ENCODE results near the gene CENPT.
"Not testable (repeated sequence)": the region's sequence is repeated elsewhere in the genome, so short reads cannot be mapped to it uniquely, and the experiment has no call there.

The CENPT gene

GRCh38 chr16:67873435-67874370 lies 26.2 kb upstream of the CENPT start:
- DNase-seq = peak; percentile 6

GRCh38 chr16:67872631-67873434 lies 25.3 kb upstream of the CENPT start, which contains the start of gene EDC4:
Gene EDC4 (plus strand): TSS chr16:67873052. CDS start chr16:67873262, 210 bp downstream.
- peak; percentile 91 for DNase-seq

GRCh38 chr16:67872131-67872630 lies 24.7 kb upstream of the CENPT start:
- DNase-seq = no peak

- no peak for DNase-seq
Observed at GRCh38 chr16:67871256-67871655, 23.8 kb upstream of the CENPT start.

GRCh38 chr16:67869653-67870052 lies 22.2 kb upstream of the CENPT start:
- DNase-seq = no peak

- DNase-seq = no peak
Observed at GRCh38 chr16:67868290-67868689, 20.8 kb upstream of the CENPT start.

- peak; percentile 66 for DNase-seq
Observed at GRCh38 chr16:67865318-67865717, 17.8 kb upstream of the CENPT start.

GRCh38 chr16:67864594-67864993 lies 17.1 kb upstream of the CENPT start:
- no peak for DNase-seq

GRCh38 chr16:67864044-67864443 lies 16.6 kb upstream of the CENPT start:
- DNase-seq = not testable (repeated sequence)

- DNase-seq = no peak
Observed at GRCh38 chr16:67862623-67863583, 15.4 kb upstream of the CENPT start.

GRCh38 chr16:67861877-67862276 lies 14.4 kb upstream of the CENPT start:
- no peak for DNase-seq

GRCh38 chr16:67860589-67861398 lies 13.3 kb upstream of the CENPT start:
- peak; percentile 60 for DNase-seq

- DNase-seq = peak; percentile 32
Observed at GRCh38 chr16:67858500-67858899, 11.0 kb upstream of the CENPT start.

GRCh38 chr16:67857547-67858233 lies 10.2 kb upstream of the CENPT start:
- DNase-seq = peak; percentile 98

GRCh38 chr16:67856927-67857546 lies 9.5 kb upstream of the CENPT start:
- DNase-seq = no peak

GRCh38 chr16:67855789-67856188 lies 8.3 kb upstream of the CENPT start:
- DNase-seq = no peak

GRCh38 chr16:67853670-67854069 lies 6.2 kb upstream of the CENPT start:
- no peak for DNase-seq

GRCh38 chr16:67848118-67848517 lies 625 bp upstream of the CENPT start:
- DNase-seq = no peak

- DNase-seq = peak; percentile 94
Observed at GRCh38 chr16:67846320-67847063, 1.0 kb downstream of the CENPT start, which contains the start of gene NUTF2. Gene NUTF2 (plus strand): TSS chr16:67846933. CDS start chr16:67865131, 18,198 bp downstream.

GRCh38 chr16:67846063-67846319 lies 1.5 kb downstream of the CENPT start:
- DNase-seq = no peak

Measured in inflammatory macrophage treated with lipopolysaccharide for 4 hours (primary cell).